WTC11 (cell line): Measurements from ENCODE around the gene CLCF1.

Experiments used
- SP1 ChIP-seq: sonication (generic); formaldehyde crosslinking; conservative IDR thresholded peaks from 2 replicates; pipeline ENCODE4 v1.8.1; 2022; ENCODE audit warnings: missing genetic modification reagents
- ZNF219 ChIP-seq: sonication (generic); formaldehyde crosslinking; IDR thresholded peaks from 2 replicates; pipeline ENCODE4 v1.8.0; 2023; ENCODE audit warnings: missing genetic modification reagents, mild to moderate bottlenecking, borderline replicate concordance
- TF ChIP-seq, protein P1 (sequence below): fragments of 200-600 bp; IDR thresholded peaks from 2 replicates; pipeline ENCODE4 v1.8.0; 2022; ENCODE audit warnings: antibody characterized with exemption

GRCh38 chr11:67421430-67422031 is 48.1 kb upstream of the CLCF1 start:
- TF ChIP-seq SP1 (CRISPR knock-in tag) (no peak), ZNF219 (CRISPR knock-in tag) (no peak)
- TF ChIP-seq, protein P1, sequence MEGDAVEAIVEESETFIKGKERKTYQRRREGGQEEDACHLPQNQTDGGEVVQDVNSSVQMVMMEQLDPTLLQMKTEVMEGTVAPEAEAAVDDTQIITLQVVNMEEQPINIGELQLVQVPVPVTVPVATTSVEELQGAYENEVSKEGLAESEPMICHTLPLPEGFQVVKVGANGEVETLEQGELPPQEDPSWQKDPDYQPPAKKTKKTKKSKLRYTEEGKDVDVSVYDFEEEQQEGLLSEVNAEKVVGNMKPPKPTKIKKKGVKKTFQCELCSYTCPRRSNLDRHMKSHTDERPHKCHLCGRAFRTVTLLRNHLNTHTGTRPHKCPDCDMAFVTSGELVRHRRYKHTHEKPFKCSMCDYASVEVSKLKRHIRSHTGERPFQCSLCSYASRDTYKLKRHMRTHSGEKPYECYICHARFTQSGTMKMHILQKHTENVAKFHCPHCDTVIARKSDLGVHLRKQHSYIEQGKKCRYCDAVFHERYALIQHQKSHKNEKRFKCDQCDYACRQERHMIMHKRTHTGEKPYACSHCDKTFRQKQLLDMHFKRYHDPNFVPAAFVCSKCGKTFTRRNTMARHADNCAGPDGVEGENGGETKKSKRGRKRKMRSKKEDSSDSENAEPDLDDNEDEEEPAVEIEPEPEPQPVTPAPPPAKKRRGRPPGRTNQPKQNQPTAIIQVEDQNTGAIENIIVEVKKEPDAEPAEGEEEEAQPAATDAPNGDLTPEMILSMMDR = no peak
